ENCODE measurements around the gene ADAMTSL4. TPM values are rescaled to one million over a fixed set of nuclear protein-coding genes. Genes with fewer than 3 reads are reported as not detected.

Gene ADAMTSL4
- total RNA-seq, 1 donor from 2014 or later: 64.6 TPM

DNA sequence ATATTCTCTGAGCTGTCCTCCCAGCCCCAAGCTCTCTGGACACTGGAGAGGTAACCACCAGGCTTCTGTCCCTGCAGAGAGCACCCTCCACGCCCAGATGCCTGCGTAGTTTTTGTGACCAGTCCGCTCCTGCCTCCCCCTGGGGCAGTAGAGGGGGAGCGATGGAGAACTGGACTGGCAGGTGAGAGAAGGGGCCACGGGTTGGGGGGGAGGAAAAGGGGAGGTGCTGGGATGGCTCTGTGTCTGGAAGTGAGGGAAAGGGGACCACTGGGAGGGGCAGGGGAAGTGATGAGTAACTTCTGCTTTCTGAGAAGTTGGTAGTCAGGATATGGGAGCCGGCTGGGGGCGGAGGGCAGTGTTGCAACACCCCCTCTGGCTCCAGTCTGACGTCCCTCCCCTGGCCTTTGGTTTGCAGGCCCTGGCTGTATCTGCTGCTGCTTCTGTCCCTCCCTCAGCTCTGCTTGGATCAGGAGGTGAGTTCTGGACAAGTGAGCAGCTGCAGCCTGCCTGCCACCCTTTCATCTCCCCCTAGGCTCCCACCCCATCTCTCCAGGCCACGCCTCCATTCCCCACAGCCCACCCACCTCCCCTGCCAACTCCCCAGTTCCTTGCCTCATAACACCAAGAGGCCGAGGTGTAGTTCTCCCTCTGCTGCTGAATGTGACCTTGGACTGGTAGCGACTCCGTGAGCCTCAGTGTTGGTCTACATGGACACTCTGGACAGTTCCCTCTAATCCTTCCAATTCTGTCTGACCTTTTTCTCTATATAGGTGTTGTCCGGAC lies 3.1 kb downstream of the ADAMTSL4 start:
- H3K4me1 ChIP-seq: peaks cover 47% of the 10 kb centered on the region
- H3K4me3 ChIP-seq: no peak overlapping the region
- intact Hi-C loops (cut with DNase I): loop anchor here (5.0 kb wide), 1 partner anchor 35 kb away; the partner anchor contains the start of gene FALEC
- TF ChIP-seq, protein P1, sequence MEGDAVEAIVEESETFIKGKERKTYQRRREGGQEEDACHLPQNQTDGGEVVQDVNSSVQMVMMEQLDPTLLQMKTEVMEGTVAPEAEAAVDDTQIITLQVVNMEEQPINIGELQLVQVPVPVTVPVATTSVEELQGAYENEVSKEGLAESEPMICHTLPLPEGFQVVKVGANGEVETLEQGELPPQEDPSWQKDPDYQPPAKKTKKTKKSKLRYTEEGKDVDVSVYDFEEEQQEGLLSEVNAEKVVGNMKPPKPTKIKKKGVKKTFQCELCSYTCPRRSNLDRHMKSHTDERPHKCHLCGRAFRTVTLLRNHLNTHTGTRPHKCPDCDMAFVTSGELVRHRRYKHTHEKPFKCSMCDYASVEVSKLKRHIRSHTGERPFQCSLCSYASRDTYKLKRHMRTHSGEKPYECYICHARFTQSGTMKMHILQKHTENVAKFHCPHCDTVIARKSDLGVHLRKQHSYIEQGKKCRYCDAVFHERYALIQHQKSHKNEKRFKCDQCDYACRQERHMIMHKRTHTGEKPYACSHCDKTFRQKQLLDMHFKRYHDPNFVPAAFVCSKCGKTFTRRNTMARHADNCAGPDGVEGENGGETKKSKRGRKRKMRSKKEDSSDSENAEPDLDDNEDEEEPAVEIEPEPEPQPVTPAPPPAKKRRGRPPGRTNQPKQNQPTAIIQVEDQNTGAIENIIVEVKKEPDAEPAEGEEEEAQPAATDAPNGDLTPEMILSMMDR (IDR thresholded peaks at IDR 0.05): no peak
- peak in 1 of 2 donors; percentile 3 for TF ChIP-seq POLR2A (IDR thresholded peaks at IDR 0.05)
- peak; percentile 82 to 90 for TF ChIP-seq POLR2AphosphoS5 (IDR thresholded peaks at IDR 0.05; ENCODE audit: insufficient read depth in 1 of 2, low read depth in 1 of 2)
- DNase-seq (ENCODE audit: extremely low spot score in 2 of 2): peak in 1 of 2 donors; percentile 99
- no peaks in the 10 kb centered on the region for H3K9me3 ChIP-seq
- H3K27me3 ChIP-seq: no peaks in the 10 kb centered on the region
- H3K27ac ChIP-seq: peak overlapping the region; percentile 94
- H3K36me3 ChIP-seq: peaks cover 0 to 13% of the 10 kb centered on the region in 2 donors

DNA sequence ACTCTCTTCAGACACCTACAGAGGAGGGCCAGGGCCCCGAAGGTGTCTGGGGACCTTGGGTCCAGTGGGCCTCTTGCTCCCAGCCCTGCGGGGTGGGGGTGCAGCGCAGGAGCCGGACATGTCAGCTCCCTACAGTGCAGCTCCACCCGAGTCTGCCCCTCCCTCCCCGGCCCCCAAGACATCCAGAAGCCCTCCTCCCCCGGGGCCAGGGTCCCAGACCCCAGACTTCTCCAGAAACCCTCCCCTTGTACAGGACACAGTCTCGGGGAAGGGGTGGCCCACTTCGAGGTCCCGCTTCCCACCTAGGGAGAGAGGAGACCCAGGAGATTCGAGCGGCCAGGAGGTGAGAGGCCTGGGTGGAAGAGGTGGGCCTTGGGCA lies 3.7 kb downstream of the ADAMTSL4 start:
- H3K4me1 ChIP-seq: peaks cover 52% of the 10 kb centered on the region
- intact Hi-C loops (cut with DNase I): loop anchor here (5.0 kb wide), 1 partner anchor 36 kb away; the partner anchor contains the start of gene FALEC
- no peak overlapping the region for H3K4me3 ChIP-seq

DNA sequence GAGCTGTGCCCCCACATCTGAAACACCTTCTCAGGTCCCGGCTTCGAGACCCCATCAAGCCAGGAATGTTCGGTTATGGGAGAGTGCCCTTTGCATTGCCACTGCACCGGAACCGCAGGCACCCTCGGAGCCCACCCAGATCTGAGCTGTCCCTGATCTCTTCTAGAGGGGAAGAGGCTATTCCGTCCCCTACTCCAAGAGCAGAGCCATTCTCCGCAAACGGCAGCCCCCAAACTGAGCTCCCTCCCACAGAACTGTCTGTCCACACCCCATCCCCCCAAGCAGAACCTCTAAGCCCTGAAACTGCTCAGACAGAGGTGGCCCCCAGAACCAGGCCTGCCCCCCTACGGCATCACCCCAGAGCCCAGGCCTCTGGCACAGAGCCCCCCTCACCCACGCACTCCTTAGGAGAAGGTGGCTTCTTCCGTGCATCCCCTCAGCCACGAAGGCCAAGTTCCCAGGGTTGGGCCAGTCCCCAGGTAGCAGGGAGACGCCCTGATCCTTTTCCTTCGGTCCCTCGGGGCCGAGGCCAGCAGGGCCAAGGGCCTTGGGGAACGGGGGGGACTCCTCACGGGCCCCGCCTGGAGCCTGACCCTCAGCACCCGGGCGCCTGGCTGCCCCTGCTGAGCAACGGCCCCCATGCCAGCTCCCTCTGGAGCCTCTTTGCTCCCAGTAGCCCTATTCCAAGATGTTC lies 4.3 kb downstream of the ADAMTSL4 start:
- H3K36me3 ChIP-seq: peaks cover 0 to 13% of the 10 kb centered on the region in 2 donors
- TF ChIP-seq POLR2AphosphoS5 (IDR thresholded peaks at IDR 0.05; ENCODE audit: insufficient read depth in 1 of 2, low read depth in 1 of 2): no peak
- TF ChIP-seq, protein P1 (IDR thresholded peaks at IDR 0.05): no peak
- no peak for TF ChIP-seq POLR2A (IDR thresholded peaks at IDR 0.05)
- H3K4me1 ChIP-seq: peaks cover 56% of the 10 kb centered on the region
- no peak overlapping the region for H3K4me3 ChIP-seq
- intact Hi-C loops (cut with DNase I): loop anchor here (5.0 kb wide), 1 partner anchor 36 kb away; the partner anchor contains the start of gene FALEC
- H3K27ac ChIP-seq: peak overlapping the region; percentile 94
- no peak for DNase-seq (ENCODE audit: extremely low spot score in 2 of 2)
- H3K27me3 ChIP-seq: no peaks in the 10 kb centered on the region
- no peaks in the 10 kb centered on the region for H3K9me3 ChIP-seq

More for the DNA sequence above, 3.7 kb downstream of the ADAMTSL4 start:
- Histone ChIP-seq H3K9me3 (no peaks in the 10 kb centered on the region), H3K36me3 (peaks cover 0 to 13% of the 10 kb centered on the region in 2 donors), H3K27ac (peak overlapping the region; percentile 94), H3K27me3 (no peaks in the 10 kb centered on the region)
- TF ChIP-seq POLR2AphosphoS5 (IDR thresholded peaks at IDR 0.05; ENCODE audit: insufficient read depth in 1 of 2, low read depth in 1 of 2) (no peak), POLR2A (IDR thresholded peaks at IDR 0.05) (no peak)
- TF ChIP-seq, protein P1 (IDR thresholded peaks at IDR 0.05): no peak
- no peak for DNase-seq (ENCODE audit: extremely low spot score in 2 of 2)

DNA sequence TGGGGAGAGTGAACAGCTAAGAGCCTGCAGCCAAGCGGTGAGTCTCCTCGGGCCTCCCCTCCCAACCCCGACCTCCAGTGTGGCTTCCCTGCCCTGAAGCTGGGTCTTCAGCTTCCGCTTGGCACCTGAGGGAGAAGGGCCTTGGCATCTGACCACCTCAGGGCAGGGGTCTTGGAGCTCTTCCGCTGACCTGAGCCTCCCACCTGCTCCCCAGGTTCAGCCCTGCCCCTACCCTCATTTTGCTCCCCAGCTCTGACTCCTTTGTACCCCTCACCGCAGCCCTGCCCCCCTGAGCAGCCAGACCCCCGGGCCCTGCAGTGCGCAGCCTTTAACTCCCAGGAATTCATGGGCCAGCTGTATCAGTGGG lies 4.9 kb downstream of the ADAMTSL4 start:
- peaks cover 61% of the 10 kb centered on the region for H3K4me1 ChIP-seq
- no peak overlapping the region for H3K4me3 ChIP-seq
- DNase-seq (ENCODE audit: extremely low spot score in 2 of 2): no peak
- intact Hi-C loops (cut with DNase I): loop anchor here (5.0 kb wide), 1 partner anchor 37 kb away; the partner anchor contains the start of gene FALEC
- no peaks in the 10 kb centered on the region for H3K9me3 ChIP-seq
- peak overlapping the region; percentile 94 for H3K27ac ChIP-seq
- H3K27me3 ChIP-seq: no peaks in the 10 kb centered on the region
- TF ChIP-seq POLR2A (IDR thresholded peaks at IDR 0.05) (no peak), POLR2AphosphoS5 (IDR thresholded peaks at IDR 0.05; ENCODE audit: insufficient read depth in 1 of 2, low read depth in 1 of 2) (no peak)
- TF ChIP-seq, protein P1 (IDR thresholded peaks at IDR 0.05): no peak
- peaks cover 0 to 13% of the 10 kb centered on the region in 2 donors for H3K36me3 ChIP-seq

All from vagina (tissue), 2 donors.